ENCODE data around the gene LGALS16.
A peak's percentile ranks its signal among the peaks of the same experiment; 100 is the strongest.
"Not testable (repeated sequence)": the region's sequence is repeated elsewhere in the genome, so short reads cannot be mapped to it uniquely, and the experiment has no call there.

LGALS16 gene

GRCh38 chr19:39677961-39678889 lies 22.5 kb downstream of the LGALS16 start:
- no peak for DNase-seq

DNA sequence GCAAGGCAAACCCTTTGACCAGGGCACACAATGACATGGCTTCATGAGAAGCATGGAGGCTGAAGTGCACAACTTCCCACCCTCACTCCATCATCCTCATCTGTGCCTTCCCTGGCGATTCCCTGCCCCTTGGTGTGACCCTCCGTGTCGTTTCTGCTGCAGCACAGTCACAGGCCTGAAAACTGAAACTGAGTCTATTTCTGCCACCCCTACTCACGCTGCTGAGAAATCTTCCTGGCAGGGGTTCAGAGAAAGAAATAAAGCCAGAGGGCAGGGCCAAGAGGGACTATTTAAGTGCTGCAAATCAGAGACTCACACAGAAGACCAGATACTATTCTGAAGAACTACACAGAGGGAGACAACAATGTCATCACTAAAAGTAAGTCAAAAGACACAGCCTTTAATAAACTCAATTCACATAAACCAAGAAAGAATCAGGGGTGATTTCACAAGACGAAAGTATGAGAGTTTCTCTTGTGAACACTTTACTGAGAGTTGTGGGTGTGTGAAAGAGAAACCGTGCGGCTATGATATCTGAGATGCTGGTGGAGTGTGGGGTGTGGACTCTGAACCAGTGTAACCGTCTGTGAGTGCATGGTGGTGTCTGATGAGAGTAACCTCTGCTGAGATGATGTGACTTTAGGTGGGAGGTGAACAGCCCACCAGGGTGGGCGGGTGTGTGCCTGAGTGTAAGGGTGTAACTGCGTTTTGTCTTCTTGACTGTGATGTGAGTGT lies 23.5 kb downstream of the LGALS16 start:
- peak in 1 of 51 donors; percentile 0 for DNase-seq

DNA sequence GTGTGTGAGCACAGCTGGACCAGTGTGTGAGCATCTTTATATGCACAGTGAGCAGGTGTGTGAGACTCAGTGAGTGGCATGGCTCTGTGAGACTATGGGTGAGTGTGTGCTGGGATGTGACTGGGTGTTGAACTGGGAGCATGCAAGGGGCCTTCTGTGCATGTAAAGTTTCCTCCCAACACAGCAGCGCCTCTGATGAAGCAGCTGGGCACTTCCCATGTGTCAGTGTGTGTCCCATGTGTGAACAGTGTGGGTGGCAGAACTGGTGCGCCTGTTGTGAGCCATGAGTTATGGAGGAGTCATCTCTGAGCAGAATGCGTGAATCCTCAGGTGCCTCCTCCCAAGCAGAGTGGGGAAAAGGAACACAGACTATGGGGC lies 24.1 kb downstream of the LGALS16 start:
- DNase-seq, result peak in 1 of 51 donors; percentile 14

DNA sequence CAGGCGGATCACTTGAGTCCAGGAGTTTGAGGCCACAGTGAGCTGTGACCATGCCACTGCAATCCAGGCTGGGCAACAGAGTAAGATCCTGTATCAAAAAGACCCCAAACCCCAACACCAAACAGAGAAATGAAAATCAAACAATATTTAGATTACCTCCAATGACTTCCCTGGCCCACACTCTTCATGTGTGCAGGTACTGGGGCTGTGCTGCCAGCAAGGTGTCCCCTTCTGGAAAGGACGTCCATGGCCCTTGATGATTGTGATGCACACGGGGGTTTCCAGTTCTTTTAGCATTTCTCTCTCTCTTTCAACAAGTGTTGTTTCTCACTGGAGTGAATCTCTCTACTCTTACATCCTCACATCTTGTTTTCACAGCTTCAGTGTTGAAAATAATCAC lies 24.9 kb downstream of the LGALS16 start:
- DNase-seq, result no peak

DNA sequence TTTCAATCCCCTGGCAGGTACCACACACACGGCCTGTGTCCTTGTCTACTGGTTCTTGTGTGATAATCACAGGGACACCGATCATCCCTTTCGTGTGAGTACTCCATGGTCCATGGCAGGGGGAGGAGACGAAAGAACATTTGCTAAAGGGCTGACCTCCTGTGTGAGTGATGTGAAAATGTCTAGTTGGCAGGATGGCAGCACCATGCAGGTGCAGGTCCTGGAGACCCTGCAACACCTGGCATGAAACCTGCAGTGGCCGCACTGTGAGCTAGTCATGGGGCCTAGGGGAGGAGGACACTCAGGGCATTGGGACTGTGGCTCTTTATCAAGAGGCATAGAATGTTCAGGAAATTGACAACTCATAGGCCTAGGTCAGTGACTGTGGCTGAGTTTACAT lies 25.7 kb downstream of the LGALS16 start:
- no peak for DNase-seq

GRCh38 chr19:39684267-39684666 lies 28.6 kb downstream of the LGALS16 start:
- no peak for DNase-seq

DNA sequence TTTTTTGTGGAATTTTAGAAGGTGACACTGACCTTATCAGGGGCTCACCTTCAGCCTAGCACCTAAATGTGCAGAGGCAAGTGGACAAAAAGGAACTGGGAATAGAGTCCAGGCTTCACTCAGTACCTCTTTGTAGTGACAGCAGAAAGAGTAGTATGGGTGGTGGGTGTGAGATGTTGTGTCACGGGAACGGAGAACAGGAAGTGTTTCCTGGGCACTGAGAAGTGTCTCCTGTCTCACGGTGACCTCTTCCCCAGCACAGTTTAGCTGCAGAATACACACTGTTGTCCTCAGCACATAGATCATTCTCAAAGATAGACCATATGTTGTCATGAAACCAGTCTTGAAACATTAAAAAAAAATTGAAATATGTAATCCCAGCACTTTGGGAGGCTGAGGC lies 31.0 kb downstream of the LGALS16 start:
- no peak for DNase-seq

DNA sequence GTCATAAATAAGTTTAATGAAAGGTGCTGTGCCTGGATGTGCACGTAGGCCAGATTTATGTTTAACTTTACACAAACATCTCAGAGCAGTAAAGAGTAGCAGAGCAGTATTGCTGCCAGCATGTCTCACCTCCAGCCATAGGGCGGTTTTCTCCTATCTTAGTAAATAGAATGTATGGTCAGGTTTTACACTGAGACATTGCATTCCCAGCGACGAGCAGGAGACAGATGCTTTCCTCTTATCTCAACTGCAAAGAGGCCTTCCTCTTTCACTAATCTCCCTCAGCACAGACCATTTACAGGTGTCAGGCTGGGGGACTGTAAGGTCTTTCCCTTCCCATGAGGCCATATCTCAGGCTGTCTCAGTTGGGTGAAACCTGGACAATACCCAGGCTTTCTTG lies 32.9 kb downstream of the LGALS16 start:
- not testable (repeated sequence) for DNase-seq

- DNase-seq, result no peak
These were observed 36.5 kb downstream of the LGALS16 start for GRCh38 chr19:39692166-39692565.

GRCh38 chr19:39692822-39693221 lies 37.1 kb downstream of the LGALS16 start:
- DNase-seq, result no peak

GRCh38 chr19:39695759-39696158 lies 40.0 kb downstream of the LGALS16 start:
- DNase-seq, result no peak

DNA sequence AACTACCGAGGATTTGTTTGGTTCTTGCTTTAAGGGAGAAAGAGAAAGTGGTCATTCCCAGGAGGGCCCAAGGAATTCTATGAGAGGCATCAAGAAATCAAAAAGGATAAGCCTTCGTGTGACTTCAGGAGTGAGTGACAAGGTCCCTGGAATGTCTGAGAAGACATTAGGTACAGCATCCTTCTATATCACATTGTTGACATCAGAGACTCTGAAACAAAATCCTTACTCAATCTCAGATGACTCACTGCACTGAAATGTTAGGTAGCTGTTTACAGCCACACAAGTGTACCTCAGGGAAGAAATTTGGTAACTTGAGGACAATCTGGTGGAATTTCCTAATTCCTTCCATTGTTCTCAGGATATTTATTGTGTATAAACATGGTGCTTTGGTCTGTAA lies 40.7 kb downstream of the LGALS16 start:
- no peak for DNase-seq

GRCh38 chr19:39698535-39698934 lies 42.8 kb downstream of the LGALS16 start:
- no peak for DNase-seq

GRCh38 chr19:39701291-39701690 lies 45.6 kb downstream of the LGALS16 start:
- DNase-seq, result no peak

GRCh38 chr19:39704181-39705044 lies 48.7 kb downstream of the LGALS16 start, which contains the start of gene LGALS14:
Gene LGALS14 (plus strand): TSS chr19:39704481. CDS start chr19:39704529, 48 bp downstream.
- no peak for DNase-seq

- no peak for DNase-seq
These were observed 50.0 kb downstream of the LGALS16 start for GRCh38 chr19:39705578-39706188.

DNA sequence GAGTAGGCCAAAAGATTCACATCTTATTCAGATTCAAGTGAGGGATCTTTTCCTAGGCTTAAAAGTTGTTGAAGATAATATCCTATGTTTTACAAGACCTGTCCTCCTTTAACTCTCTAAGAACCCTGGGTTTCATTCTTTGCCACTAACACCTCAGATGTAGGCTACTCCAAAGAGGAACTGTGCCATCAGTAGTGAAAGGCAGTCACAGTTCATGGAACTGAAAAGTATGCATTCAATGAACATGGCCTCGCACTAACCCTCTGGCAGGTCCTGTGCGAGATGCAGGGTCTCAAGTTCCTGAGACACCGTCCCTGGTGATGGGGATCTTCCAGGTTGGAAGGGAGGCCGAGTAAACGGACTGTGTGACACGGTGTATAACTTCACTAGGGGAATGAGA lies 52.9 kb downstream of the LGALS16 start:
- DNase-seq, result no peak

DNA sequence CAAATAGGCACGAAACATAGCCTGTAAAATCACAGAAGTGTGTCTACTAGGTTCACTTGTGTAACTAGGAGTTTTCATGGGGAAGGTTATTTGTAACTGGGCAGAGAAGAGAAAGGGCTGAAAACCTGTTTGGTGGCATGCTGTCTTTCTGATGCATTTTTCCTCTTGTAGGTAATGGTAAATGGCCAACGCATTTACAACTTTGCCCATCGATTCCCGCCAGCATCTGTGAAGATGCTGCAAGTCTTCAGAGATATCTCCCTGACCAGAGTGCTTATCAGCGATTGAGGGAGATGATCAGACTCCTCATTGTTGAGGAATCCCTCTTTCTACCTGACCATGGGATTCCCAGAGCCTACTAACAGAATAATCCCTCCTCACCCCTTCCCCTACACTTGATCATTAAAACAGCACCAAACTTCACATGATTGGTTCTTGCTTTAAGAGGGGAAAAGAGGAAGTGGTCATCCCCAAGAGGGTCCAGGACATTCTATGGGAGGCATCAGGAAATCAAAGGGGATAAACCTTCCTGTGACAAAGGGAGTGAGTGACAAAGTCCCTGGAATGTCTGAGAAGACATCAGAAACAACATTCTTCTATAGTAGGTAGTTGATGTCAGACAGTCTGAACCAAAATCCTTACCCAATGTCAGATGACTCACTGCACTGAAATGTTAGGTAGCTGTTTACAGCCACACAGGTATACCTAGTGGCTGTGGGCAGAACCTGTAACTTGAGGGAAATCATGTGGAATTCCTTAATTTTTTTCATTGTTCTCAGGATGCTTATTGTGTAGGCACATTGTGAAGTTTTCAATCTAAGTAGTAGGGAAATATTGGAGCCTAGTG lies 53.5 kb downstream of the LGALS16 start:
- DNase-seq, result no peak
